Fibroblast of lung (primary cell): ENCODE data around the gene POMGNT1. TPM values are rescaled to one million over a fixed set of nuclear protein-coding genes. Genes with fewer than 3 reads are reported as not detected.

Experiments
- DNase-seq, 2 donors: peaks; one replicate each; pipeline versions ENCODE4 v3.0.0 to v3.0.0-alpha.2; 2010; ENCODE audit warnings: low read depth in 2 of 2
- H2AFZ ChIP-seq: 2 replicates; pipeline ENCODE4 v1.5.1; 2012; ENCODE audit warnings: low read length, control low read depth, inconsistent platforms
- H3K27ac ChIP-seq: 2 replicates; pipeline ENCODE4 v1.5.1; 2011; ENCODE audit warnings: low read length, control low read depth; ENCODE audit not compliant: insufficient read depth
- H3K27me3 ChIP-seq: 2 replicates; pipeline ENCODE4 v1.5.1; 2011; ENCODE audit warnings: mild to moderate bottlenecking, low read length; ENCODE audit not compliant: control insufficient read depth, insufficient read depth
- H3K36me3 ChIP-seq: 2 replicates; pipeline ENCODE4 v1.5.1; 2011; ENCODE audit warnings: low read length; ENCODE audit not compliant: control insufficient read depth, insufficient read depth
- H3K4me1 ChIP-seq: 2 replicates; pipeline ENCODE4 v1.5.1; 2011; ENCODE audit warnings: low read length; ENCODE audit not compliant: control insufficient read depth, insufficient read depth; ENCODE audit errors: extremely low read depth
- H3K4me2 ChIP-seq: 2 replicates; pipeline ENCODE4 v1.5.1; 2011; ENCODE audit warnings: low read length, control low read depth; ENCODE audit not compliant: insufficient read depth; ENCODE audit errors: extremely low read depth
- H3K4me3 ChIP-seq, 4 experiments: fragments of 200-600 bp in 1 of 4; sonication (generic) in 1 of 4; replicated peaks in 1 of 4; 2 replicates each; pipeline ENCODE4 v1.5.1; 2011 to 2016; ENCODE audit warnings: low read length in 4 of 4, low read depth in 3 of 4, mild to moderate bottlenecking in 3 of 4, control low read depth in 2 of 4, inconsistent platforms in 1 of 4, mixed read lengths in 1 of 4; ENCODE audit not compliant: insufficient read depth in 1 of 4; ENCODE audit errors: control extremely low read depth in 1 of 4
- H3K79me2 ChIP-seq: 2 replicates; pipeline ENCODE4 v1.5.1; 2012; ENCODE audit warnings: mild to moderate bottlenecking, low read length, inconsistent platforms; ENCODE audit not compliant: control insufficient read depth, insufficient read depth
- H3K9ac ChIP-seq: 2 replicates; pipeline ENCODE4 v1.5.1; 2011; ENCODE audit warnings: mild to moderate bottlenecking, low read length, control low read depth; ENCODE audit not compliant: insufficient read depth
- H3K9me3 ChIP-seq: 2 replicates; pipeline ENCODE4 v1.5.1; 2012; ENCODE audit warnings: low read depth, low read length; ENCODE audit not compliant: control insufficient read depth, insufficient read depth
- H4K20me1 ChIP-seq: 2 replicates; pipeline ENCODE4 v1.5.1; 2011; ENCODE audit warnings: low read length; ENCODE audit not compliant: control insufficient read depth, insufficient read depth; ENCODE audit errors: extremely low read depth
- EZH2 ChIP-seq: IDR thresholded peaks from 2 replicates; pipeline ENCODE4 v1.5.1; 2012; ENCODE audit warnings: low read length, control low read depth, mild to moderate bottlenecking; ENCODE audit errors: missing control alignments
- polyA plus RNA-seq, 2 donors: library from polyadenylated mRNA; depleted of rRNA in 1 of 2; stranded (reverse) in 1 of 2; unstranded in 1 of 2; fragments of >200 nt; gene quantifications; 2 replicates each; pipeline ENCODE4 v1.2.1, GENCODE V29; 2011 to 2012; ENCODE audit warnings: missing spikeins in 1 of 2
- total RNA-seq: library from RNA; depleted of rRNA; stranded (reverse); fragments of >200 nt; gene quantifications from 2 replicates; pipeline ENCODE4 v1.2.1, GENCODE V29; 2014
- TF ChIP-seq, protein P1 (sequence below), 2 donors: IDR thresholded peaks in 1 of 2; conservative IDR thresholded peaks in 1 of 2; 1 replicate in 1 of 2; 2 replicates in 1 of 2; pipeline ENCODE4 v1.5.1; 2011 to 2012; ENCODE audit warnings: low read length in 2 of 2, control low read depth in 1 of 2, inconsistent platforms in 1 of 2, low read depth in 1 of 2, mild to moderate bottlenecking in 1 of 2

The POMGNT1 gene
- total and polyA plus RNA-seq, 2 donors (not counting 1 experiment from before 2014, with no cell fraction given) = 42.2 to 51.7 TPM

DNA sequence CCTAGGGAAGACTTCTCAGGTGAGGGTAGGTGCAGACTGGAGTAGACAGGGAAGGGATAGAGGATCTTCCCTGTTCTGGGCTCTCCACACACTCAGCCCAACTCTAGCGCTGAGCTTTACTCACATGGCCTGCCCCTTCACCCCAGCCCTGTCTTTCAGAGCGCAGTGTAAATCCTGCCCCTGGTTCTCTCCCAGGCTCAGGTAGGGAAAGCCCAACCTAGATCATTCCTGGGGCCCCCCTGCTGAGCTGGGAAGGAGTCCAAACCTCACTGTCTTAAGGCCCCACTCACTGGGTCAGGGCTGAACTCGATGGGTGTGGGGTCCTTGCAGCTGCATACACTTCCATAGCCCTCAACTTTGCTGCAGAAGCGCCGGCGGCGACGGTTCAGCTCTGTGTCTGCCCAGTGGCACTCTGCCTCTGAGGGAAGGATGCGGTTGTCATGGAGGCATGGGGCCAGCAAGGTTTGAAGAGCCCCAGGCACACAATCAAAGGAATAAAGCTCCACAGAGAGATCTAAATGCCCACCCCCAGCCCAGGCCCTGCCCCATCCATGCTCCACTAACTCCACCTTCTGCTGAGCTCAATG, 4.2 kb downstream of the POMGNT1 start:
- DNase-seq = no peak
- TF ChIP-seq EZH2 = no peak
- TF ChIP-seq, protein P1, sequence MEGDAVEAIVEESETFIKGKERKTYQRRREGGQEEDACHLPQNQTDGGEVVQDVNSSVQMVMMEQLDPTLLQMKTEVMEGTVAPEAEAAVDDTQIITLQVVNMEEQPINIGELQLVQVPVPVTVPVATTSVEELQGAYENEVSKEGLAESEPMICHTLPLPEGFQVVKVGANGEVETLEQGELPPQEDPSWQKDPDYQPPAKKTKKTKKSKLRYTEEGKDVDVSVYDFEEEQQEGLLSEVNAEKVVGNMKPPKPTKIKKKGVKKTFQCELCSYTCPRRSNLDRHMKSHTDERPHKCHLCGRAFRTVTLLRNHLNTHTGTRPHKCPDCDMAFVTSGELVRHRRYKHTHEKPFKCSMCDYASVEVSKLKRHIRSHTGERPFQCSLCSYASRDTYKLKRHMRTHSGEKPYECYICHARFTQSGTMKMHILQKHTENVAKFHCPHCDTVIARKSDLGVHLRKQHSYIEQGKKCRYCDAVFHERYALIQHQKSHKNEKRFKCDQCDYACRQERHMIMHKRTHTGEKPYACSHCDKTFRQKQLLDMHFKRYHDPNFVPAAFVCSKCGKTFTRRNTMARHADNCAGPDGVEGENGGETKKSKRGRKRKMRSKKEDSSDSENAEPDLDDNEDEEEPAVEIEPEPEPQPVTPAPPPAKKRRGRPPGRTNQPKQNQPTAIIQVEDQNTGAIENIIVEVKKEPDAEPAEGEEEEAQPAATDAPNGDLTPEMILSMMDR (conservative IDR thresholded peaks at IDR 0.05 in 1 of 2, IDR thresholded peaks at IDR 0.05 in 1 of 2; ENCODE audit: low read depth in 1 of 2, low read length in 2 of 2) = no peak

DNA sequence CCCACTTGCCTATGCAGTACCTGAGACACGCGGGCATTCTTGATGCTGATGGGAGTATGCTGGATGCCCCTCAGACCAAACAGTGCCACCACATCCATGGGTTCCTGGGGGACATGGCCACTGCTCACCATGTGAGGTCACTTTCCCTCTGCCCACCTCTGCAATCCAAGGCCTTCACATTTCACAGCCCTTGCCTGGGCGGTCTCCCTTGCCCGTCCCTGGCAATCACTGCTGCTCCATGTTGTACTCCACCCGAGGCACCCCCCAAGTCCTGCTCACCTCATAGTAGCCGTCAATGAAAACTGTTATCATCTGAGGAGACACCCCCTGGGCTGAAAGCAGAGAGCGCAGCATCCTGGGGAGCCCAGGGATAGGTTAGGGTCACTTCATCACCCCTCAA, 4.9 kb downstream of the POMGNT1 start:
- Histone ChIP-seq H2AFZ (no peak overlapping the region), H3K36me3 (peaks cover 20% of the 10 kb centered on the region), H3K4me1 (peaks cover 2% of the 10 kb centered on the region), H3K9ac (no peak overlapping the region), H3K79me2 (peaks cover 2% of the 10 kb centered on the region), H3K9me3 (no peaks in the 10 kb centered on the region), H4K20me1 (no peaks in the 10 kb centered on the region), H3K4me2 (no peak overlapping the region), H3K27ac (no peak overlapping the region), H3K4me3 (no peak overlapping the region), H3K27me3 (no peaks in the 10 kb centered on the region)
- TF ChIP-seq, protein P1 (conservative IDR thresholded peaks at IDR 0.05 in 1 of 2, IDR thresholded peaks at IDR 0.05 in 1 of 2; ENCODE audit: low read depth in 1 of 2, low read length in 2 of 2) = no peak
- no peak for TF ChIP-seq EZH2
- DNase-seq = no peak

More for the DNA sequence above, 4.2 kb downstream of the POMGNT1 start:
- H2AFZ ChIP-seq = no peak overlapping the region
- H3K4me1 ChIP-seq = peaks cover 2% of the 10 kb centered on the region
- peaks cover 20% of the 10 kb centered on the region for H3K36me3 ChIP-seq
- H3K27me3 ChIP-seq = no peaks in the 10 kb centered on the region
- no peak overlapping the region for H3K4me3 ChIP-seq
- H4K20me1 ChIP-seq = no peaks in the 10 kb centered on the region
- no peak overlapping the region for H3K27ac ChIP-seq
- no peak overlapping the region for H3K4me2 ChIP-seq
- peaks cover 2% of the 10 kb centered on the region for H3K79me2 ChIP-seq
- no peaks in the 10 kb centered on the region for H3K9me3 ChIP-seq
- no peak overlapping the region for H3K9ac ChIP-seq

DNA sequence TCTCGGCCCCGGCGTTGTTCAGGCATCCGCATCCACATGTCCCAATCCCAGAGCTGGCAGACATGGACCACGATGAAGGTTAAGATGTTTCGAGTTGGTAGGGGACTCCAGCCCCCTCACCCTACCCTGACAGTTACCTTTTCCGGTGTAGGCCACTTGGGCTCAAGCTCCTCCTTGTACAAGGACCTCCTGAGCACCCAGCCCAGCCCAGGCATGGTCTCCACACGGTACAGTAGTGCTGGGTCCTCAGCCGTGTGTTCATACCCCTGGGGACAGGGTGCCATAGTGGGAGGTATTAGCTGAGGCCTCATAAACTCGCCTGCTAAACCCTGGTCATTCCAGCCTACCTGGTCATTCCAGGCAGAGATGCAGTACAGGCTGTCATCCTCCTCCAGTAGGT, 6.1 kb downstream of the POMGNT1 start:
- Histone ChIP-seq H3K4me2 (no peak overlapping the region), H3K9me3 (no peaks in the 10 kb centered on the region), H3K27ac (no peak overlapping the region), H3K4me1 (no peaks in the 10 kb centered on the region), H3K79me2 (no peaks in the 10 kb centered on the region), H2AFZ (no peak overlapping the region), H3K27me3 (no peaks in the 10 kb centered on the region), H4K20me1 (no peaks in the 10 kb centered on the region), H3K4me3 (no peak overlapping the region), H3K9ac (no peak overlapping the region), H3K36me3 (peaks cover 23% of the 10 kb centered on the region)
- TF ChIP-seq, protein P1 (conservative IDR thresholded peaks at IDR 0.05 in 1 of 2, IDR thresholded peaks at IDR 0.05 in 1 of 2; ENCODE audit: low read depth in 1 of 2, low read length in 2 of 2) = no peak
- TF ChIP-seq EZH2 = no peak
- no peak for DNase-seq
